GM23248 (cell line): Measurements from ENCODE around the gene ZNF518B.

Experiments
- EZH2 ChIP-seq: fragments of 200-600 bp; sonication (generic); IDR thresholded peaks from 2 replicates; pipeline ENCODE4 v1.6.1; 2018; ENCODE audit warnings: antibody characterized with exemption, mild to moderate bottlenecking; ENCODE audit not compliant: insufficient read depth, poor library complexity, severe bottlenecking
- EZH2phosphoT487 ChIP-seq: fragments of 200-600 bp; sonication (generic); IDR thresholded peaks from 2 replicates; pipeline ENCODE4 v1.6.1; 2018; ENCODE audit warnings: antibody characterized with exemption, moderate library complexity, mild to moderate bottlenecking, low read depth; ENCODE audit not compliant: insufficient read depth

DNA sequence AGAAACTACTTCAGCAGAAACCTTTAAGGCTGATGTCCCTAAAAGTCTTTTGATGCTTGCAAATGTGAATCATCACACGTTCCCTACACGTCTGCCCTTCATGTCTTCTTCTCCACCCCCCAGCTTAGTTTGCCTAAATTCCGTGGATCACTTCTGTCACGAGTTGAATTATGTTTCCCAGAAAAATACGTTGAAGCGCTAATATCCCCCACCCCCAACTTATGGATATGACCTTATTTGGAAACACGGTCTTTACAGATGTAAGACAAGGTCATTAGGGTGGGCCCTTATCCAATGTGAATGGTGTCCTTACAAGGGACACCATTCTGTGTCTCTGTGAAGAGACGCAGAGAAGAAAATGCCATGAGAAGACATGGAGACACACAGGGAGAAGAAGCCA, 2.1 kb upstream of the ZNF518B start:
- no peak for TF ChIP-seq EZH2phosphoT487
- TF ChIP-seq EZH2, result no peak
